HG03175 (cell line): Measurements from ENCODE around the gene JPH2.
"Not testable (repeated sequence)": the region's sequence is repeated elsewhere in the genome, so short reads cannot be mapped to it uniquely, and the experiment has no call there.

Experiments used
- ATAC-seq: cut with Tn5 transposase; IDR thresholded peaks from one replicate; pipeline ENCODE4 v1.9.1; 2021; ENCODE audit warnings: mild to moderate bottlenecking, moderate library complexity; ENCODE audit not compliant: unreplicated experiment

Gene JPH2

GRCh38 chr20:44211177-44212039 lies 24.4 kb upstream of the JPH2 start:
- ATAC-seq: no peak

- ATAC-seq: peak; percentile 83
Measured at GRCh38 chr20:44210406-44211176, 23.6 kb upstream of the JPH2 start, which contains the start of gene OSER1. OSER1 (minus strand) TSS chr20:44210771; CDS start chr20:44206957, 3,814 bp downstream.

GRCh38 chr20:44209686-44210405 lies 22.9 kb upstream of the JPH2 start:
- ATAC-seq: no peak

GRCh38 chr20:44208770-44209169 lies 21.8 kb upstream of the JPH2 start:
- ATAC-seq: no peak

GRCh38 chr20:44208165-44208564 lies 21.2 kb upstream of the JPH2 start:
- no peak for ATAC-seq

- ATAC-seq: no peak
Measured at GRCh38 chr20:44207126-44207723, 20.2 kb upstream of the JPH2 start.

GRCh38 chr20:44206132-44206531 lies 19.1 kb upstream of the JPH2 start:
- ATAC-seq: no peak

- ATAC-seq: no peak
Measured at GRCh38 chr20:44204832-44205215, 17.8 kb upstream of the JPH2 start.

GRCh38 chr20:44204156-44204831 lies 17.3 kb upstream of the JPH2 start:
- no peak for ATAC-seq

GRCh38 chr20:44203161-44203560 lies 16.2 kb upstream of the JPH2 start:
- ATAC-seq: no peak

- no peak for ATAC-seq
Measured at GRCh38 chr20:44200983-44201382, 14.0 kb upstream of the JPH2 start.

- ATAC-seq: no peak
Measured at GRCh38 chr20:44200371-44200770, 13.4 kb upstream of the JPH2 start.

- no peak for ATAC-seq
Measured at GRCh38 chr20:44199877-44200276, 12.9 kb upstream of the JPH2 start.

GRCh38 chr20:44198872-44199271 lies 11.9 kb upstream of the JPH2 start:
- ATAC-seq: no peak

GRCh38 chr20:44196271-44196670 lies 9.3 kb upstream of the JPH2 start:
- ATAC-seq: no peak

- no peak for ATAC-seq
Measured at GRCh38 chr20:44195605-44196004, 8.6 kb upstream of the JPH2 start.

- ATAC-seq: no peak
Measured at GRCh38 chr20:44193801-44194200, 6.8 kb upstream of the JPH2 start.

- not testable (repeated sequence) for ATAC-seq
Measured at GRCh38 chr20:44191640-44192039, 4.7 kb upstream of the JPH2 start.

- ATAC-seq: not testable (repeated sequence)
Measured at GRCh38 chr20:44190197-44190852, 3.3 kb upstream of the JPH2 start.

- no peak for ATAC-seq
Measured at GRCh38 chr20:44188752-44189151, 1.8 kb upstream of the JPH2 start.
